SK-N-SH (cell line): ENCODE measurements around the gene UBE2I. TPM values are rescaled to one million over a fixed set of nuclear protein-coding genes. Genes with fewer than 3 reads are reported as not detected.

ENCODE experiments used
- CTCF ChIA-PET: fragments of 300-600, 350-600 bp; formaldehyde crosslinking; extraction: SDS; loops from one replicate; lab custom pipeline; 2021; lab: Yijun Ruan, JAX
- POLR2A ChIA-PET: fragments of 350-600 bp; sonication (Branson Sonifier 250); formaldehyde crosslinking; extraction: SDS; loops from one replicate; lab custom pipeline; 2020; ENCODE audit warnings: antibody characterized with exemption, inconsistent platforms; lab: Yijun Ruan, JAX
- DNase-seq: peaks from one replicate; pipeline ENCODE4 v3.0.0; 2012
- H2AFZ ChIP-seq: fragments of 200-600 bp; sonication (generic); 2 replicates; pipeline ENCODE4 v1.8.1; 2016; ENCODE audit warnings: antibody characterized with exemption, mild to moderate bottlenecking, low read depth
- H3F3A ChIP-seq: fragments of 200-600 bp; sonication (generic); replicated peaks from 2 replicates; pipeline ENCODE3; 2016; ENCODE audit warnings: antibody characterized with exemption, mild to moderate bottlenecking; ENCODE audit not compliant: insufficient read depth
- H3K27ac ChIP-seq, 2 experiments: fragments of 200-500 bp in 1 of 2; fragments of 200-600 bp in 1 of 2; sonication (Bioruptor generic) in 1 of 2; sonication (generic), shearing (Covaris generic) in 1 of 2; 2 replicates each; pipeline versions ENCODE4 v1.5.1 to v1.6.1; 2014 to 2016; ENCODE audit warnings: low read depth in 2 of 2, inconsistent platforms in 1 of 2, low read length in 1 of 2, mild to moderate bottlenecking in 1 of 2, mixed read lengths in 1 of 2
- H3K27me3 ChIP-seq: fragments of 200-600 bp; sonication (generic), shearing (Covaris generic); 2 replicates; pipeline ENCODE4 v1.6.1; 2016; ENCODE audit warnings: mixed run types; ENCODE audit not compliant: insufficient read depth
- H3K36me3 ChIP-seq, 2 experiments: fragments of 200-500 bp in 1 of 2; fragments of 200-600 bp in 1 of 2; sonication (Bioruptor generic) in 1 of 2; sonication (generic) in 1 of 2; replicated peaks in 1 of 2; 2 replicates each; pipeline versions ENCODE3 to v1.5.1; 2014 to 2016; ENCODE audit warnings: low read length in 1 of 2, mild to moderate bottlenecking in 1 of 2; ENCODE audit not compliant: insufficient read depth in 2 of 2, control insufficient read depth in 1 of 2
- H3K4me1 ChIP-seq, 2 experiments: fragments of 200-500 bp in 1 of 2; fragments of 200-600 bp in 1 of 2; sonication (Bioruptor generic) in 1 of 2; sonication (generic), shearing (Covaris generic) in 1 of 2; 2 replicates each; pipeline versions ENCODE4 v1.5.1 to v1.6.1; 2014 to 2016; ENCODE audit warnings: low read depth in 1 of 2, low read length in 1 of 2, mixed run types in 1 of 2; ENCODE audit not compliant: insufficient read depth in 2 of 2, control insufficient read depth in 1 of 2
- H3K4me2 ChIP-seq: fragments of 200-600 bp; sonication (generic), shearing (Covaris generic); 2 replicates; pipeline ENCODE4 v1.6.1; 2017; ENCODE audit warnings: mixed run types
- H3K4me3 ChIP-seq, 2 experiments: fragments of 200-500 bp in 1 of 2; fragments of 200-600 bp in 1 of 2; sonication (Bioruptor generic) in 1 of 2; sonication (generic), shearing (Covaris generic) in 1 of 2; 2 replicates each; pipeline versions ENCODE4 v1.5.1 to v1.8.1; 2014 to 2016; ENCODE audit warnings: low read depth in 2 of 2, inconsistent platforms in 1 of 2, low read length in 1 of 2, mild to moderate bottlenecking in 1 of 2, mixed read lengths in 1 of 2, moderate library complexity in 1 of 2
- H3K79me2 ChIP-seq: fragments of 200-600 bp; sonication (generic); 2 replicates; pipeline ENCODE4 v1.8.1; 2017; ENCODE audit warnings: mild to moderate bottlenecking; ENCODE audit not compliant: insufficient read depth
- H3K9ac ChIP-seq: fragments of 200-600 bp; sonication (generic); 2 replicates; pipeline ENCODE4 v1.6.1; 2017; ENCODE audit warnings: mixed run types
- H3K9me2 ChIP-seq: fragments of 200-600 bp; sonication (generic); 2 replicates; pipeline ENCODE4 v1.6.1; 2017; ENCODE audit warnings: mixed run types
- H3K9me3 ChIP-seq: fragments of 200-600 bp; sonication (generic); 2 replicates; pipeline ENCODE4 v1.6.1; 2017; ENCODE audit warnings: mixed run types, mild to moderate bottlenecking, moderate library complexity
- H4K20me1 ChIP-seq: fragments of 200-600 bp; sonication (generic); 2 replicates; pipeline ENCODE4 v1.6.1; 2017; ENCODE audit warnings: mild to moderate bottlenecking, mixed run types; ENCODE audit not compliant: insufficient read depth
- CHD2 ChIP-seq: fragments of 150-350 bp; IDR thresholded peaks from 2 replicates; pipeline ENCODE4 v1.6.1; 2018; ENCODE audit warnings: low read length; ENCODE audit not compliant: partially characterized antibody
- ELF1 ChIP-seq: IDR thresholded peaks from 2 replicates; pipeline ENCODE4 v1.4.0; 2012
- EP300 ChIP-seq, 2 experiments: IDR thresholded peaks; 2 replicates each; pipeline versions ENCODE4 v1.4.0 to v1.6.1; 2012; ENCODE audit warnings: borderline replicate concordance in 1 of 2, low read depth in 1 of 2, low read length in 1 of 2
- FOSL2 ChIP-seq: IDR thresholded peaks from 2 replicates; pipeline ENCODE4 v1.4.0; 2012; ENCODE audit warnings: low read depth, mild to moderate bottlenecking, moderate library complexity, borderline replicate concordance
- FOXJ3 ChIP-seq: sonication (generic); formaldehyde crosslinking; IDR thresholded peaks from 2 replicates; pipeline ENCODE4 v1.5.1; 2020; ENCODE audit warnings: mild to moderate bottlenecking, missing genetic modification reagents
- GABPA ChIP-seq: IDR thresholded peaks from 2 replicates; pipeline ENCODE4 v1.4.0; 2012; ENCODE audit warnings: low read depth, mild to moderate bottlenecking
- GATA2 ChIP-seq: sonication (generic); formaldehyde crosslinking; IDR thresholded peaks from 2 replicates; pipeline ENCODE4 v1.5.0; 2020; ENCODE audit warnings: mild to moderate bottlenecking, missing genetic modification reagents
- JUND ChIP-seq: IDR thresholded peaks from 2 replicates; pipeline ENCODE4 v1.4.0; 2012
- MEF2A ChIP-seq: IDR thresholded peaks from 2 replicates; pipeline ENCODE4 v1.4.0; 2012; ENCODE audit warnings: low read depth, borderline replicate concordance
- MXI1 ChIP-seq: IDR thresholded peaks from 2 replicates; pipeline ENCODE4 v1.6.1; 2012; ENCODE audit warnings: mild to moderate bottlenecking, low read depth, low read length, improper control_type of control experiment
- NRF1 ChIP-seq: IDR thresholded peaks from 2 replicates; pipeline ENCODE4 v1.6.1; 2012; ENCODE audit warnings: low read depth, mild to moderate bottlenecking, low read length
- RXRA ChIP-seq: IDR thresholded peaks from 2 replicates; pipeline ENCODE4 v1.4.0; 2012; ENCODE audit warnings: low read depth, mild to moderate bottlenecking, borderline replicate concordance
- SIN3A ChIP-seq: IDR thresholded peaks from 2 replicates; pipeline ENCODE4 v1.6.1; 2012; ENCODE audit warnings: low read depth, mild to moderate bottlenecking, low read length, moderate library complexity, borderline replicate concordance
- SMC3 ChIP-seq: IDR thresholded peaks from 2 replicates; pipeline ENCODE4 v1.6.1; 2012; ENCODE audit warnings: low read depth, low read length, improper control_type of control experiment
- TCF12 ChIP-seq: IDR thresholded peaks from 2 replicates; pipeline ENCODE4 v1.4.0; 2012
- TEAD4 ChIP-seq: IDR thresholded peaks from 2 replicates; pipeline ENCODE4 v1.4.0; 2012; ENCODE audit warnings: mild to moderate bottlenecking, borderline replicate concordance; ENCODE audit not compliant: insufficient read depth
- USF2 ChIP-seq: fragments of 150-350 bp; IDR thresholded peaks from 2 replicates; pipeline ENCODE4 v1.6.1; 2017; ENCODE audit warnings: antibody characterized with exemption, low read length, low read depth, borderline replicate concordance
- YY1 ChIP-seq: IDR thresholded peaks from 2 replicates; pipeline ENCODE4 v1.4.0; 2012; ENCODE audit warnings: low read depth, mild to moderate bottlenecking
- WGBS: methylation state at CpG from one replicate; pipeline ENCODE4 v1.1.6; 2017; ENCODE audit warnings: low lambda C conversion rate; 5-methylcytosine and 5-hydroxymethylcytosine counted together
- polyA plus RNA-seq, 3 experiments: library from polyadenylated mRNA; depleted of rRNA; stranded (reverse); fragments of >200 nt; gene quantifications; 2 replicates each; pipeline ENCODE4 v1.2.3, GENCODE V29; 2012
- TF ChIP-seq, protein P1 (sequence below): IDR thresholded peaks from 2 replicates; pipeline ENCODE4 v1.4.0; 2012; ENCODE audit warnings: low read depth, borderline replicate concordance
- TF ChIP-seq, protein P2 (sequence below): IDR thresholded peaks from 2 replicates; pipeline ENCODE4 v1.4.0; 2012; ENCODE audit warnings: low read depth
- TF ChIP-seq, protein P3 (sequence below): fragments of 200-600 bp; sonication (generic); IDR thresholded peaks from 2 replicates; pipeline ENCODE4 v1.6.1; 2017; ENCODE audit warnings: antibody characterized with exemption, mild to moderate bottlenecking, moderate library complexity
- TF ChIP-seq, protein P4 (sequence below): fragments of 150-350 bp; IDR thresholded peaks from 2 replicates; pipeline ENCODE4 v1.6.1; 2016; ENCODE audit warnings: mild to moderate bottlenecking, low read depth, low read length

The UBE2I gene
- polyA plus RNA-seq, 1 of the 3 experiments (the other 2 are of a cell fraction) = 107 TPM

DNA sequence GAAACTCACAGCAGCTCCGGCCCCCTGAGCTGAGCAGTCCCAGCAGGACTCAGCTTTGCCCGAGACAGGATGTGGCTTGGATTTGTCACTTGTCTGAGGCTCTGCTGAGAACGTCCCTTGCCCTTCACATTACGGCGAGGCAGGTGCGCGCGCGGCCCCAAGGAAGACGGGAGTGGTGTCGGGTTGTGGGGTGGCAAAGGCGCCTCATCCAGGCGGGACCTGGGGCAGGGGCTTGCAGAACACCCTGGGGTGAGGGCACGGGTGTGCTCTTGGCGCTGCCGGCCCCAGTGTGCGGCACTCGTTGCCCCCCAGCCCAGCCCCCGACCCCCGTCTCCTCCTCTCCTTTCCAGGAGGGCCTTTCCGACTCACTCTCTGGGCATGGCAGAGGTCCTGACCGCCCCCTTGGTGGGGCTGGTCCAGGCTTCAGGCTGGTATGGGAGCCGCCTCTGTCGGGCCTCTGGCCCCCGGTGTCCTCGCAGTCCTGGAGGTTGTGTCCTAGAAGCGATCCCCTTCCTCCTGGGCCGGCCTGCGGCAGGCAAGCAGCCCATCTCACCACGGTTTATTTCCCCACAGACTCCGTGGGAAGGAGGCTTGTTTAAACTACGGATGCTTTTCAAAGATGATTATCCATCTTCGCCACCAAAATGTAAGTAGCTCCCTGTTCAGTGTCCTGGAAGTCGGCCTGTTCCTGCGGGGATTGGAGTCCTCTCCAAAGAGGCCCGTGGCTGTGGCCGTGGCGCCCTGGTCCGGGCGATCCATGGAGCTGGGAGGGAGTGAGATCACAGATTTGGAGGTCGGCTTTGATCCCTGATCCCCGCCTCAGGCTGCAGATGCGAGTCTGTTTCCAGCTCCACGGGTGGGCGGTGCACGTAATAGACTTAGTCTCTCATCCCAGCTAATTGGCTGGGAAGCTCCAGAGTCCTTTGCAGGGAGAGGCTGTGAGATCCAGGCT lies 5.9 kb downstream of the UBE2I start:
- Histone ChIP-seq H4K20me1 (peaks cover 96% of the 10 kb centered on the region), H3K27me3 (no peaks in the 10 kb centered on the region), H3K4me2 (no peak overlapping the region), H3K36me3 (peaks cover 27 to 77% of the 10 kb centered on the region in 2 experiments), H3K9me3 (no peaks in the 10 kb centered on the region), H3K9ac (no peak overlapping the region), H3K9me2 (no peaks in the 10 kb centered on the region), H3K4me3 (no peak overlapping the region), H2AFZ (no peak overlapping the region), H3F3A (no peaks in the 10 kb centered on the region), H3K27ac (no peak overlapping the region), H3K79me2 (peaks cover 90% of the 10 kb centered on the region), H3K4me1 (peaks cover 10 to 25% of the 10 kb centered on the region in 2 experiments; a peak in 2 of 4 replicates)
- POLR2A ChIA-PET = no interaction called here
- DNase-seq = no peak
- CTCF ChIA-PET = interaction anchor here (0.6 to 1.2 kb wide), 3 partner anchors 16 to 23 kb away, joined by 3 to 5 read pairs (median 4); no protein-coding TSS in a partner anchor
- 91% methylated on average over 30 of the region's 46 CpGs for WGBS
- TF ChIP-seq FOSL2 (no peak), FOXJ3 (CRISPR knock-in tag) (no peak), SIN3A (no peak), GATA2 (CRISPR knock-in tag) (no peak), MXI1 (no peak), JUND (no peak), RXRA (no peak), CHD2 (no peak), EP300 (IDR thresholded peaks at IDR 0.05; ENCODE audit: borderline replicate concordance in 1 of 2, low read depth in 1 of 2, low read length in 1 of 2) (no peak)
- TF ChIP-seq, all 33 proteins: peak for 0

- Histone ChIP-seq H3K27me3 (no peaks in the 10 kb centered on the region), H3K4me1 (peaks cover 10 to 18% of the 10 kb centered on the region in 2 experiments; a peak in 2 of 4 replicates), H2AFZ (no peak overlapping the region), H3K36me3 (peaks cover 27 to 84% of the 10 kb centered on the region in 2 experiments), H3K9me2 (no peaks in the 10 kb centered on the region), H3K79me2 (peaks cover 83% of the 10 kb centered on the region), H3K9ac (no peak overlapping the region), H3F3A (no peaks in the 10 kb centered on the region), H3K9me3 (no peaks in the 10 kb centered on the region), H3K4me2 (no peak overlapping the region), H3K27ac (no peak overlapping the region), H3K4me3 (no peak overlapping the region), H4K20me1 (peaks cover 89% of the 10 kb centered on the region)
- CTCF ChIA-PET = interaction anchor here (1.0 to 1.2 kb wide), 2 partner anchors 16 to 22 kb away, joined by 4 to 5 read pairs; no protein-coding TSS in a partner anchor
- POLR2A ChIA-PET = no interaction called here
- DNase-seq = no peak
- WGBS = 94% methylated on average over 14 of the region's 14 CpGs
- TF ChIP-seq CHD2 = no peak
- TF ChIP-seq FOXJ3 (CRISPR knock-in tag) = no peak
- TF ChIP-seq SMC3 = no peak
- TF ChIP-seq TCF12 = no peak
- TF ChIP-seq, protein P1, sequence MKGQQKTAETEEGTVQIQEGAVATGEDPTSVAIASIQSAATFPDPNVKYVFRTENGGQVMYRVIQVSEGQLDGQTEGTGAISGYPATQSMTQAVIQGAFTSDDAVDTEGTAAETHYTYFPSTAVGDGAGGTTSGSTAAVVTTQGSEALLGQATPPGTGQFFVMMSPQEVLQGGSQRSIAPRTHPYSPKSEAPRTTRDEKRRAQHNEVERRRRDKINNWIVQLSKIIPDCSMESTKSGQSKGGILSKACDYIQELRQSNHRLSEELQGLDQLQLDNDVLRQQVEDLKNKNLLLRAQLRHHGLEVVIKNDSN = no peak
- no peak for TF ChIP-seq GABPA
- TF ChIP-seq, protein P2, sequence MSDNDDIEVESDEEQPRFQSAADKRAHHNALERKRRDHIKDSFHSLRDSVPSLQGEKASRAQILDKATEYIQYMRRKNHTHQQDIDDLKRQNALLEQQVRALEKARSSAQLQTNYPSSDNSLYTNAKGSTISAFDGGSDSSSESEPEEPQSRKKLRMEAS = no peak
- no peak for TF ChIP-seq YY1
- no peak for TF ChIP-seq FOSL2
- TF ChIP-seq JUND = no peak
- TF ChIP-seq NRF1 = no peak
- no peak for TF ChIP-seq TEAD4
- TF ChIP-seq MEF2A = no peak
- TF ChIP-seq, protein P3, sequence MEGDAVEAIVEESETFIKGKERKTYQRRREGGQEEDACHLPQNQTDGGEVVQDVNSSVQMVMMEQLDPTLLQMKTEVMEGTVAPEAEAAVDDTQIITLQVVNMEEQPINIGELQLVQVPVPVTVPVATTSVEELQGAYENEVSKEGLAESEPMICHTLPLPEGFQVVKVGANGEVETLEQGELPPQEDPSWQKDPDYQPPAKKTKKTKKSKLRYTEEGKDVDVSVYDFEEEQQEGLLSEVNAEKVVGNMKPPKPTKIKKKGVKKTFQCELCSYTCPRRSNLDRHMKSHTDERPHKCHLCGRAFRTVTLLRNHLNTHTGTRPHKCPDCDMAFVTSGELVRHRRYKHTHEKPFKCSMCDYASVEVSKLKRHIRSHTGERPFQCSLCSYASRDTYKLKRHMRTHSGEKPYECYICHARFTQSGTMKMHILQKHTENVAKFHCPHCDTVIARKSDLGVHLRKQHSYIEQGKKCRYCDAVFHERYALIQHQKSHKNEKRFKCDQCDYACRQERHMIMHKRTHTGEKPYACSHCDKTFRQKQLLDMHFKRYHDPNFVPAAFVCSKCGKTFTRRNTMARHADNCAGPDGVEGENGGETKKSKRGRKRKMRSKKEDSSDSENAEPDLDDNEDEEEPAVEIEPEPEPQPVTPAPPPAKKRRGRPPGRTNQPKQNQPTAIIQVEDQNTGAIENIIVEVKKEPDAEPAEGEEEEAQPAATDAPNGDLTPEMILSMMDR = no peak
- TF ChIP-seq ELF1 = no peak
- no peak for TF ChIP-seq USF2
- TF ChIP-seq, protein P4, sequence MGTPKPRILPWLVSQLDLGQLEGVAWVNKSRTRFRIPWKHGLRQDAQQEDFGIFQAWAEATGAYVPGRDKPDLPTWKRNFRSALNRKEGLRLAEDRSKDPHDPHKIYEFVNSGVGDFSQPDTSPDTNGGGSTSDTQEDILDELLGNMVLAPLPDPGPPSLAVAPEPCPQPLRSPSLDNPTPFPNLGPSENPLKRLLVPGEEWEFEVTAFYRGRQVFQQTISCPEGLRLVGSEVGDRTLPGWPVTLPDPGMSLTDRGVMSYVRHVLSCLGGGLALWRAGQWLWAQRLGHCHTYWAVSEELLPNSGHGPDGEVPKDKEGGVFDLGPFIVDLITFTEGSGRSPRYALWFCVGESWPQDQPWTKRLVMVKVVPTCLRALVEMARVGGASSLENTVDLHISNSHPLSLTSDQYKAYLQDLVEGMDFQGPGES = no peak
These were observed 6.6 kb downstream of the UBE2I start for GRCh38 chr16:1316033-1316405.
